NCI-H1417 treated with DMSO at 0.1 percent for 48 hours (cell line): ENCODE measurements around the gene HIBCH.

Experiments used
- DNase-seq: peaks from one replicate; lab custom pipeline; 2025; lab: John Stamatoyannopoulos, UW

Gene HIBCH

DNA sequence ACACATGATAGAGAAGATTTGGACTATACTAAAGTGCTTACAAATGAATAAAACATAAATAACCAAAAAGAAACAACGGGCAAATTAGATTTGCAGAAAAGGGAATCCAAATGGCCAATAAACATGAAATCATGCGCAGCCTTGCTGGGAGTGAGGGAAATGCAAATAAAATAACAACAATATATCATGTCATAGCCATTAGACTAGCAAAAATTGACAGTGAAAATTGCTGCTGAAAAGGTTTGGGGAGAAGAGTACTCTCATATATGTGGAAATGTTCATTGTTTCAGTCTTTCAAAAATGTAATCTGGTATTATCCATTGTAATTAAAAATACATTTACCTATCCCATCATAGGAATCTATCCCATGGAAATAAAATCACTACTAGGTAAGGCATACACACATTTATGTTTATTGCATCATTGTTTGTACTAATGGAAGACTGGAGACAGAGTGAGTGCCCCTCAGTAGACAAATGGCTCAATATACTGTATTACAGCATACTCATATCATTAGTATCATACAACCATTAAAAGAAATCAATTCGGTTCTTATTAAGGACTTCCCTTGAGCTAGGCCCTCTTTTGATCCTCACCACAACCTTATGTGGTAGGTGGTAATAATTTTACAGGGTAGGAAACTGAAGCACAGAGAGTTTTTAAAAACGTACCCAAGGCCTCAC is 163.0 kb downstream of the HIBCH start:
- no peak for DNase-seq
